IMR-90 (cell line): ENCODE data around the gene PLXND1. TPM values are rescaled to one million over a fixed set of nuclear protein-coding genes. Genes with fewer than 3 reads are reported as not detected.

ENCODE experiments used
- ATAC-seq: fragments of 200-7000 bp; cut with Tn5 transposase; 2 replicates; pipeline ENCODE4 v1.9.1; 2020; ENCODE audit warnings: low read depth, mild to moderate bottlenecking, moderate library complexity
- BruUV-seq: library from RNA; stranded (reverse); fragments of 400-500 nt; replicated peaks from 2 replicates; lab custom pipeline; 2021; lab: Mats Ljungman, UMichigan
- CTCF ChIA-PET: fragments of 300-600 bp; formaldehyde crosslinking; extraction: SDS; loops from one replicate; lab custom pipeline; 2021; ENCODE audit warnings: antibody characterized with exemption; lab: Yijun Ruan, JAX
- POLR2A ChIA-PET: fragments of 300-600 bp; sonication (Branson Sonifier 250); formaldehyde crosslinking; loops from one replicate; lab custom pipeline; 2022; ENCODE audit warnings: antibody characterized with exemption; ENCODE audit not compliant: unreplicated experiment; lab: Charles Lee
- DNase-seq: peaks from one replicate; pipeline ENCODE4 v3.0.0; 2013
- H2AFZ ChIP-seq: replicated peaks from 2 replicates; pipeline ENCODE3; 2013; ENCODE audit warnings: low read length, mild to moderate bottlenecking; ENCODE audit not compliant: poor library complexity
- H2AK5ac ChIP-seq: 2 replicates; pipeline ENCODE4 v1.6.1; 2013; ENCODE audit warnings: low read depth, low read length, inconsistent platforms
- H2AK9ac ChIP-seq: replicated peaks from 2 replicates; pipeline ENCODE3; 2013; ENCODE audit warnings: mild to moderate bottlenecking, low read depth, low read length, moderate library complexity; ENCODE audit not compliant: poor library complexity
- H2BK120ac ChIP-seq: 2 replicates; pipeline ENCODE4 v1.6.1; 2013; ENCODE audit warnings: low read depth, low read length, inconsistent platforms
- H2BK15ac ChIP-seq: 3 replicates; pipeline ENCODE4 v1.6.1; 2013; ENCODE audit warnings: low read depth, low read length, inconsistent platforms
- H2BK20ac ChIP-seq: 2 replicates; pipeline ENCODE4 v1.6.1; 2013; ENCODE audit warnings: low read depth, mild to moderate bottlenecking, inconsistent platforms, low read length, moderate library complexity
- H2BK5ac ChIP-seq: 2 replicates; pipeline ENCODE4 v1.6.1; 2013; ENCODE audit warnings: mild to moderate bottlenecking, low read depth, low read length, inconsistent platforms; ENCODE audit not compliant: poor library complexity, severe bottlenecking
- H3K14ac ChIP-seq: replicated peaks from 2 replicates; pipeline ENCODE4 v1.6.1; 2013; ENCODE audit warnings: low read depth, low read length, inconsistent platforms
- H3K18ac ChIP-seq: 2 replicates; pipeline ENCODE4 v1.6.1; 2013; ENCODE audit warnings: low read depth, low read length, control low read depth
- H3K23ac ChIP-seq: 2 replicates; pipeline ENCODE4 v1.6.1; 2013; ENCODE audit warnings: low read depth, low read length, inconsistent platforms
- H3K27ac ChIP-seq: 2 replicates; pipeline ENCODE4 v1.5.1; 2013; ENCODE audit warnings: mild to moderate bottlenecking, control low read depth, low read length; ENCODE audit not compliant: insufficient read depth
- H3K27me3 ChIP-seq: 2 replicates; pipeline ENCODE4 v1.6.1; 2013; ENCODE audit warnings: low read length; ENCODE audit not compliant: control insufficient read depth, insufficient read depth
- H3K36me3 ChIP-seq: 2 replicates; pipeline ENCODE4 v1.6.1; 2013; ENCODE audit warnings: low read length, mixed read lengths; ENCODE audit not compliant: control insufficient read depth, insufficient read depth
- H3K4ac ChIP-seq: 2 replicates; pipeline ENCODE4 v1.6.1; 2013; ENCODE audit warnings: low read depth, low read length, inconsistent platforms
- H3K4me1 ChIP-seq: 2 replicates; pipeline ENCODE4 v1.6.1; 2013; ENCODE audit warnings: low read length, mixed read lengths; ENCODE audit not compliant: control insufficient read depth, insufficient read depth
- H3K4me2 ChIP-seq: 2 replicates; pipeline ENCODE4 v1.6.1; 2013; ENCODE audit warnings: low read depth, mild to moderate bottlenecking, control low read depth, low read length, moderate library complexity
- H3K4me3 ChIP-seq: 2 replicates; pipeline ENCODE4 v1.5.1; 2013; ENCODE audit warnings: low read depth, mild to moderate bottlenecking, control low read depth, low read length, moderate library complexity; ENCODE audit not compliant: insufficient read depth
- H3K56ac ChIP-seq: 2 replicates; pipeline ENCODE4 v1.6.1; 2013; ENCODE audit warnings: low read length, inconsistent platforms; ENCODE audit not compliant: insufficient read depth; ENCODE audit errors: extremely low read depth
- H3K79me1 ChIP-seq, 2 experiments: 2 replicates each; pipeline ENCODE4 v1.6.1; 2013; ENCODE audit warnings: low read length in 2 of 2, inconsistent platforms in 1 of 2, low read depth in 1 of 2
- H3K9ac ChIP-seq: 2 replicates; pipeline ENCODE4 v1.6.1; 2013; ENCODE audit warnings: low read depth, low read length, control low read depth
- H3K9me1 ChIP-seq: 2 replicates; pipeline ENCODE4 v1.6.1; 2013; ENCODE audit warnings: low read length, inconsistent platforms; ENCODE audit not compliant: insufficient read depth
- H3K9me3 ChIP-seq: 2 replicates; pipeline ENCODE4 v1.6.1; 2013; ENCODE audit warnings: low read length; ENCODE audit not compliant: control insufficient read depth, insufficient read depth
- H4K20me1 ChIP-seq: 2 replicates; pipeline ENCODE4 v1.6.1; 2013; ENCODE audit warnings: low read length, inconsistent platforms; ENCODE audit not compliant: insufficient read depth
- H4K5ac ChIP-seq: 2 replicates; pipeline ENCODE4 v1.6.1; 2013; ENCODE audit warnings: mild to moderate bottlenecking, low read depth, low read length, control low read depth
- H4K8ac ChIP-seq, 2 experiments: 2 replicates each; pipeline ENCODE4 v1.6.1; 2013; ENCODE audit warnings: low read depth in 2 of 2, low read length in 2 of 2, control low read depth in 1 of 2, inconsistent platforms in 1 of 2
- H4K91ac ChIP-seq: 2 replicates; pipeline ENCODE4 v1.6.1; 2013; ENCODE audit warnings: low read depth, low read length, inconsistent platforms; ENCODE audit not compliant: insufficient read depth
- BHLHE40 ChIP-seq: fragments of 150-350 bp; IDR thresholded peaks from 2 replicates; pipeline ENCODE4 v1.6.1; 2016; ENCODE audit warnings: mild to moderate bottlenecking, low read depth, low read length
- MAFK ChIP-seq: IDR thresholded peaks from 2 replicates; pipeline ENCODE4 v1.6.1; 2012; ENCODE audit warnings: low read depth, low read length, improper control_type of control experiment
- MAZ ChIP-seq: IDR thresholded peaks from 2 replicates; pipeline ENCODE4 v1.6.1; 2012; ENCODE audit warnings: low read depth, mild to moderate bottlenecking, low read length, improper control_type of control experiment, moderate library complexity, borderline replicate concordance
- RCOR1 ChIP-seq: IDR thresholded peaks from 2 replicates; pipeline ENCODE4 v1.6.1; 2012; ENCODE audit warnings: mild to moderate bottlenecking, low read length, improper control_type of control experiment; ENCODE audit not compliant: insufficient replicate concordance
- RFX5 ChIP-seq: IDR thresholded peaks from 2 replicates; pipeline ENCODE4 v1.8.0; 2012; ENCODE audit warnings: low read depth, mild to moderate bottlenecking, low read length, moderate library complexity
- WGBS, 2 experiments: methylation state at CpG; one replicate each; pipeline versions ENCODE4 v1.1.5 to v1.1.7; 2013; ENCODE audit warnings: missing lambda C conversion rate in 2 of 2; ENCODE audit not compliant: insufficient read length in 1 of 2; ENCODE audit errors: extremely low coverage in 2 of 2; 5-methylcytosine and 5-hydroxymethylcytosine counted together
- dilution Hi-C: fragments of 300-500 bp; cut with HindIII; formaldehyde crosslinking; loops from one replicate; pipeline ENCODE4 v1.14.3; 2018; ENCODE audit warnings: low sequenced_read_pairs; ENCODE audit not compliant: unreplicated experiment
- in situ Hi-C: fragments of 300-500 bp; cut with MboI; formaldehyde crosslinking; loops from 3 replicates; pipeline ENCODE4 v1.14.3; 2019; ENCODE audit warnings: low sequenced_read_pairs, inconsistent platforms, mixed read lengths
- intact Hi-C: fragments of 100-400 bp; cut with micrococcal nuclease; formaldehyde crosslinking; loops from 2 replicates; pipeline ENCODE4 v1.10.0; 2022
- polyA plus RNA-seq, 3 experiments: library from polyadenylated mRNA; depleted of rRNA; stranded (reverse); fragments of >200 nt; gene quantifications; 2 replicates each; pipeline ENCODE4 v1.2.3, GENCODE V29; 2012; ENCODE audit warnings: low replicate concordance in 1 of 3
- total RNA-seq: library from RNA; depleted of rRNA; stranded (reverse); fragments of >200 nt; gene quantifications from 2 replicates; pipeline ENCODE4 v1.2.3, GENCODE V29; 2012
- TF ChIP-seq, protein P1 (sequence below): conservative IDR thresholded peaks from 2 replicates; pipeline ENCODE4 v1.5.1; 2012; ENCODE audit warnings: mild to moderate bottlenecking, low read depth, low read length, improper control_type of control experiment

The PLXND1 gene
- total and polyA plus RNA-seq, 2 of the 4 experiments (the other 2 are of a cell fraction), result 19.2 to 67.1 TPM

GRCh38 chr3:129612534-129613366 lies 6.3 kb upstream of the PLXND1 start:
- ATAC-seq (no peak), DNase-seq (peak; percentile 20)
- intact Hi-C loops (no loop called here), dilution Hi-C loops (no loop called here), in situ Hi-C loops (loop anchor here (25.0 kb wide), 1 partner anchor 225 kb away; no protein-coding TSS in a partner anchor)
- Histone ChIP-seq H3K23ac (peak overlapping the region; percentile 13; the same call in 1 of the 2 replicates), H4K20me1 (no peaks in the 10 kb centered on the region), H3K4me2 (no peak overlapping the region), H2AK5ac (peak overlapping the region; percentile 94), H2BK120ac (peak overlapping the region; percentile 88), H3K36me3 (no peaks in the 10 kb centered on the region), H2BK15ac (peak overlapping the region; percentile 83; the same call in 2 of the 3 replicates), H3K27me3 (no peaks in the 10 kb centered on the region), H4K8ac (peak overlapping the region; percentile 13 to 66; a peak in 2 of 4 replicates), H3K4ac (peak overlapping the region; percentile 79), H3K4me3 (no peak overlapping the region), H2BK5ac (peak overlapping the region; percentile 2), H3K4me1 (peaks cover 14% of the 10 kb centered on the region), H3K9ac (no peak overlapping the region), H3K27ac (no peak overlapping the region), H3K9me3 (no peaks in the 10 kb centered on the region), H3K18ac (0 out of 2 replicates have a peak overlapping the region, but pooled peaks have one; percentile 1), H4K91ac (peak overlapping the region; percentile 84), H2BK20ac (peak overlapping the region; percentile 82), H2AFZ (peak overlapping the region; percentile 83), H3K79me1 (no peaks in the 10 kb centered on the region; a peak in 1 of 4 replicates), H3K56ac (peak overlapping the region; percentile 10; the same call in 1 of the 2 replicates), H2AK9ac (peak overlapping the region; percentile 83), H3K9me1 (peaks cover 16% of the 10 kb centered on the region), H4K5ac (no peak overlapping the region; the same call in 1 of the 2 replicates), H3K14ac (peak overlapping the region; percentile 87)
- TF ChIP-seq MAZ (no peak), BHLHE40 (no peak), RCOR1 (peak; percentile 55), RFX5 (no peak), MAFK (no peak)
- TF ChIP-seq, protein P1, sequence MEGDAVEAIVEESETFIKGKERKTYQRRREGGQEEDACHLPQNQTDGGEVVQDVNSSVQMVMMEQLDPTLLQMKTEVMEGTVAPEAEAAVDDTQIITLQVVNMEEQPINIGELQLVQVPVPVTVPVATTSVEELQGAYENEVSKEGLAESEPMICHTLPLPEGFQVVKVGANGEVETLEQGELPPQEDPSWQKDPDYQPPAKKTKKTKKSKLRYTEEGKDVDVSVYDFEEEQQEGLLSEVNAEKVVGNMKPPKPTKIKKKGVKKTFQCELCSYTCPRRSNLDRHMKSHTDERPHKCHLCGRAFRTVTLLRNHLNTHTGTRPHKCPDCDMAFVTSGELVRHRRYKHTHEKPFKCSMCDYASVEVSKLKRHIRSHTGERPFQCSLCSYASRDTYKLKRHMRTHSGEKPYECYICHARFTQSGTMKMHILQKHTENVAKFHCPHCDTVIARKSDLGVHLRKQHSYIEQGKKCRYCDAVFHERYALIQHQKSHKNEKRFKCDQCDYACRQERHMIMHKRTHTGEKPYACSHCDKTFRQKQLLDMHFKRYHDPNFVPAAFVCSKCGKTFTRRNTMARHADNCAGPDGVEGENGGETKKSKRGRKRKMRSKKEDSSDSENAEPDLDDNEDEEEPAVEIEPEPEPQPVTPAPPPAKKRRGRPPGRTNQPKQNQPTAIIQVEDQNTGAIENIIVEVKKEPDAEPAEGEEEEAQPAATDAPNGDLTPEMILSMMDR, result no peak
- 73% methylated on average over 7 of the region's 16 CpGs; no CpG with 5 or more reads in 1 of the 2 experiments for WGBS, 2 experiments
- no TSS peak for BruUV-seq
- ChIA-PET CTCF (interaction anchor here (0.8 kb wide), 1 partner anchor 122 kb away, joined by 3 read pairs; no protein-coding TSS in a partner anchor), POLR2A (no interaction called here)
